Measurements from ENCODE around the gene KRTAP4-6. TPM values are rescaled to one million over a fixed set of nuclear protein-coding genes. Genes with fewer than 3 reads are reported as not detected.
"Not testable (repeated sequence)": the region's sequence is repeated elsewhere in the genome, so short reads cannot be mapped to it uniquely, and the experiment has no call there.

Gene KRTAP4-6
- polyA plus RNA-seq, 2 of the 4 experiments (the other 2 are of a cell fraction), result not detected

GRCh38 chr17:41160648-41161047 is 20.3 kb upstream of the KRTAP4-6 start, which contains the start of gene KRTAP4-4:
KRTAP4-4 (minus strand) TSS chr17:41160748; CDS start chr17:41160691, 57 bp downstream.
- no peak for FAIRE-seq
- 60% methylated on average over 1 of the region's 1 CpG for WGBS (ENCODE audit: missing lambda C conversion rate)
- no peak within 1 kb of the TSS for H3K4me3 ChIP-seq
- no peaks in the 10 kb centered on the region for H3K9me3 ChIP-seq
- POLR2A ChIA-PET, result no interaction called here
- H3K4me1 ChIP-seq, result 0 out of 3 replicates have a peak, but pooled peaks cover 4% of the 10 kb centered on the region
- no peak for DNase-seq (ENCODE audit: low read depth in 1 of 2, low spot score in 1 of 2)
- ATAC-seq, result no peak
- H3K27ac ChIP-seq, result no peak within 1 kb of the TSS
- CTCF ChIA-PET, result interaction anchor here (0.8 to 0.9 kb wide), 2 partner anchors 89 to 142 kb away, joined by 3 read pairs; partner anchors contain the start of gene KRTAP29-1
- no peak within 1 kb of the TSS for H3K4me2 ChIP-seq
- TF ChIP-seq FOXS1 (CRISPR knock-in tag; IDR thresholded peaks at IDR 0.05) (no peak), SREBF2 (IDR thresholded peaks at IDR 0.05) (no peak), RNF2 (IDR thresholded peaks at IDR 0.05; ENCODE audit: borderline replicate concordance, low read depth) (no peak), KDM1A (IDR thresholded peaks at IDR 0.05; ENCODE audit: low read depth) (no peak), CHD2 (IDR thresholded peaks at IDR 0.05; ENCODE audit: low read length, partially characterized antibody) (no peak), ZFP36 (IDR thresholded peaks at IDR 0.05; ENCODE audit: borderline replicate concordance, partially characterized antibody) (no peak), FOSL2 (IDR thresholded peaks at IDR 0.05) (no peak), FOSL2 (CRISPR knock-in tag; IDR thresholded peaks at IDR 0.05) (no peak), CEBPB (IDR thresholded peaks at IDR 0.05) (no peak), POLR2A (IDR thresholded peaks at IDR 0.05; ENCODE audit: low read length) (no peak), RAD21 (conservative IDR thresholded peaks at IDR 0.05 in 1 of 2, IDR thresholded peaks at IDR 0.05 in 1 of 2) (no peak), GATA3 (IDR thresholded peaks at IDR 0.05; ENCODE audit: borderline replicate concordance) (no peak), NFE2L2 (conservative IDR thresholded peaks at IDR 0.05; ENCODE audit: low read length) (no peak), HDAC2 (IDR thresholded peaks at IDR 0.05) (no peak), SMC3 (IDR thresholded peaks at IDR 0.05) (no peak), CBX8 (IDR thresholded peaks at IDR 0.05) (no peak)
- TF ChIP-seq, protein P1, sequence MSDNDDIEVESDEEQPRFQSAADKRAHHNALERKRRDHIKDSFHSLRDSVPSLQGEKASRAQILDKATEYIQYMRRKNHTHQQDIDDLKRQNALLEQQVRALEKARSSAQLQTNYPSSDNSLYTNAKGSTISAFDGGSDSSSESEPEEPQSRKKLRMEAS (IDR thresholded peaks at IDR 0.05), result no peak

- WGBS (ENCODE audit: missing lambda C conversion rate), result no CpG with 5 or more reads among the region's 3 CpGs
Measured at GRCh38 chr17:41160190-41160589, 19.8 kb upstream of the KRTAP4-6 start.

DNA sequence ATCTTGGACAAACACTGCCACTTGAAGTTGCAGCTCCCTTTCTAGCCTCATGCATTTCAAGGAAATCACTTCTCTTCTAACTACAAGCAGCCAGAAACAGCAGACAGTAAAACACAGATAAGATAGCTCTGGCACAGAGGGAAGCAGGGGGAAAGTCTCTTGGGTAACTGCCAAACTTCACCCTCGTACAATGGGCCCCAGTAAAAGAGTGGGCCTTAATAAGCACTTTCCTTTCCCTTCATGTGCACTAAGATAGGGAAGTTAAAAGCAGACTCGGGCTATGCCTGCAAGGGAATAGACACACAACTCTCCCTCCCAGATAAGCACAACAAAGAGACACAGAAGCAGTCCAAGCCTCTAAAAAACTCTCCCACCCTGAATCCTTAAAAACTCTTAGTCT is 13.5 kb upstream of the KRTAP4-6 start:
- no peaks in the 10 kb centered on the region for H3K9me3 ChIP-seq
- H3K4me3 ChIP-seq, result no peak overlapping the region
- no peak for DNase-seq (ENCODE audit: low read depth in 1 of 2, low spot score in 1 of 2)
- no peak for TF ChIP-seq POLR2A (IDR thresholded peaks at IDR 0.05; ENCODE audit: low read length)
- TF ChIP-seq HOXA7 (CRISPR knock-in tag; IDR thresholded peaks at IDR 0.05), result no peak
- TF ChIP-seq HEYL (CRISPR knock-in tag; IDR thresholded peaks at IDR 0.05), result no peak
- no peak for TF ChIP-seq MYC (IDR thresholded peaks at IDR 0.05; ENCODE audit: borderline replicate concordance, low read length)
- TF ChIP-seq NR3C1 (IDR thresholded peaks at IDR 0.05), result no peak
- TF ChIP-seq NPAS2 (CRISPR knock-in tag; IDR thresholded peaks at IDR 0.05; ENCODE audit: borderline replicate concordance), result no peak
- TF ChIP-seq MAFK (IDR thresholded peaks at IDR 0.05; ENCODE audit: partially characterized antibody), result no peak
- no peak for TF ChIP-seq SMC3 (IDR thresholded peaks at IDR 0.05)
- no peak for TF ChIP-seq EP300 (IDR thresholded peaks at IDR 0.05)
- TF ChIP-seq JUNB (IDR thresholded peaks at IDR 0.05), result no peak
- TF ChIP-seq CHD2 (IDR thresholded peaks at IDR 0.05; ENCODE audit: low read length, partially characterized antibody), result no peak
- TF ChIP-seq CEBPB (IDR thresholded peaks at IDR 0.05), result no peak
- no peak for TF ChIP-seq HMGXB4 (CRISPR knock-in tag; IDR thresholded peaks at IDR 0.05; ENCODE audit: borderline replicate concordance)
- TF ChIP-seq ATOH8 (CRISPR knock-in tag; IDR thresholded peaks at IDR 0.05; ENCODE audit: low read depth), result no peak
- TF ChIP-seq, protein P1 (IDR thresholded peaks at IDR 0.05), result no peak
- no peak for TF ChIP-seq TP53 (CRISPR knock-in tag; IDR thresholded peaks at IDR 0.05)
- H3K27ac ChIP-seq, result no peak overlapping the region
- no peak for ATAC-seq
- 38% methylated on average over 2 of the region's 2 CpGs for WGBS (ENCODE audit: missing lambda C conversion rate)
- ChIA-PET POLR2A (no interaction called here), CTCF (no interaction called here)
- no peaks in the 10 kb centered on the region for H3K4me1 ChIP-seq
- no peak for FAIRE-seq
- no peak overlapping the region for H3K4me2 ChIP-seq

More at GRCh38 chr17:41160190-41160589, 19.8 kb upstream of the KRTAP4-6 start:
- FAIRE-seq; H3K4me2 ChIP-seq; H3K4me1 ChIP-seq; H3K27ac ChIP-seq; ATAC-seq; POLR2A ChIA-PET; H3K9me3 ChIP-seq; H3K4me3 ChIP-seq; DNase-seq (ENCODE audit: low read depth in 1 of 2, low spot score in 1 of 2): not testable (repeated sequence)
- CTCF ChIA-PET, result interaction anchor here (0.8 to 1.0 kb wide), 2 partner anchors 12 to 143 kb away, joined by 3 read pairs; partner anchors contain the start of gene KRTAP29-1

All from A549 (cell line).